GM20000 (cell line): ENCODE measurements around the gene KIF26B.

Source experiments
- DNase-seq: peaks from one replicate; pipeline ENCODE4 v3.0.0; 2012; ENCODE audit warnings: low spot score
- TF ChIP-seq, protein P1 (sequence below): IDR thresholded peaks from 2 replicates; pipeline ENCODE4 v1.5.1; 2012; ENCODE audit warnings: mild to moderate bottlenecking, control low read depth; ENCODE audit errors: extremely low read depth, missing control alignments

The KIF26B gene

DNA sequence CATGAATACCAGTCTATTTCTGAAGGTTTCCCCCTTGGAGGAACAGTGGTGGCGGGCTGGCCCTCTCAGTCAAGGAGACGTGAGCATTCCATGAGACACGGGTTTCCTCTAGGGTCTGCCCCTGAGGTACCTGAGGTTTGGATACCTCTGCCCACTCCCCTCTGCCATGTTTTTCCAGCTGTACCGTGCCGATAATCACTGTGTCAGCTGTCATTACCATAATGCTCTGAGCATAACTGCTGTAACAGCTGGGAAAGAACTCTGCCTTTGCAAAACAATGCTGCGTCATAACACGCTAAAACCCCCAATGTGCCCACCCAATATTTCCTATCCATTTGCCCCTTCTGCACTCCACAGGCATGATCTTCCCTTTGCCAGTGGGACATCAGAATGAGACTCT, 425.1 kb downstream of the KIF26B start:
- DNase-seq, result no peak
- TF ChIP-seq, protein P1, sequence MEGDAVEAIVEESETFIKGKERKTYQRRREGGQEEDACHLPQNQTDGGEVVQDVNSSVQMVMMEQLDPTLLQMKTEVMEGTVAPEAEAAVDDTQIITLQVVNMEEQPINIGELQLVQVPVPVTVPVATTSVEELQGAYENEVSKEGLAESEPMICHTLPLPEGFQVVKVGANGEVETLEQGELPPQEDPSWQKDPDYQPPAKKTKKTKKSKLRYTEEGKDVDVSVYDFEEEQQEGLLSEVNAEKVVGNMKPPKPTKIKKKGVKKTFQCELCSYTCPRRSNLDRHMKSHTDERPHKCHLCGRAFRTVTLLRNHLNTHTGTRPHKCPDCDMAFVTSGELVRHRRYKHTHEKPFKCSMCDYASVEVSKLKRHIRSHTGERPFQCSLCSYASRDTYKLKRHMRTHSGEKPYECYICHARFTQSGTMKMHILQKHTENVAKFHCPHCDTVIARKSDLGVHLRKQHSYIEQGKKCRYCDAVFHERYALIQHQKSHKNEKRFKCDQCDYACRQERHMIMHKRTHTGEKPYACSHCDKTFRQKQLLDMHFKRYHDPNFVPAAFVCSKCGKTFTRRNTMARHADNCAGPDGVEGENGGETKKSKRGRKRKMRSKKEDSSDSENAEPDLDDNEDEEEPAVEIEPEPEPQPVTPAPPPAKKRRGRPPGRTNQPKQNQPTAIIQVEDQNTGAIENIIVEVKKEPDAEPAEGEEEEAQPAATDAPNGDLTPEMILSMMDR, result no peak

DNA sequence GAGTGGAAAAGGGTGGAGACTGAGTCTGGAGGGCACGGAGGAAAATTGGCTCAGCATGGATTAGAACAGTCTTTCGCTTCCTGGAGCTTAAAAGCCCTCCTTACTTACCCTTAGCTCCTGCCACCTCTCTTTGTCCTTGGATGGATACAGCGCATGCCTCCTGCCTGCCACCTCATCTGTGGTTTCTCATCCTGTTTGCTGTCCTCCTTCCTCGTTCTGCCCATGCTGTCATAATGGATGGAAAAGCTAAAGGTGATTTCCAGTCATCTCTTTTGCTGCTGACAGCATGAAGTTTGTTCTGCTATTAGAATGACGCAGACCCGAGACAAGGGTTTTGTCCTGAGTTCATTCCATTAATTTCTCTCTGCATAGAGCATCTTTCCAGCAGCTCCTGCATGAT, 425.9 kb downstream of the KIF26B start:
- TF ChIP-seq, protein P1, result no peak
- DNase-seq, result no peak

DNA sequence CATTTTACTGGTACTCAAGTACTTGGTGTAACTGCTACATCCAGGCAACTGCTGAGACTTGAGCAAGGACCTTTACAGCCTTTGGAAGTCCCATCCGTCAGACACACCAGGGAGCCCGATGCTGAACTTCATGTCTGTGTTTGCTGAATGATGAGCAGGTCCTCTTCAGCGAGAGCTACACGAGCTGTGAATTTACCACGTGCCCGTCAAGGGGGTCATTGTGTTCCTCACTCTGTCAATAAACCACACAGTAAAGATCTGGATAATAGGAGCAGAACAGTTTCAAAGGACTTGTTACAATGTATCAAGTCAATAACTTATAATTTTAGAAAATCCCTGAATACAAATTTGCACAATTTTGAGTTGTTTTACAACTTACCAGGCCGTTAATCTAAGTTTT, 427.2 kb downstream of the KIF26B start:
- DNase-seq, result no peak

DNA sequence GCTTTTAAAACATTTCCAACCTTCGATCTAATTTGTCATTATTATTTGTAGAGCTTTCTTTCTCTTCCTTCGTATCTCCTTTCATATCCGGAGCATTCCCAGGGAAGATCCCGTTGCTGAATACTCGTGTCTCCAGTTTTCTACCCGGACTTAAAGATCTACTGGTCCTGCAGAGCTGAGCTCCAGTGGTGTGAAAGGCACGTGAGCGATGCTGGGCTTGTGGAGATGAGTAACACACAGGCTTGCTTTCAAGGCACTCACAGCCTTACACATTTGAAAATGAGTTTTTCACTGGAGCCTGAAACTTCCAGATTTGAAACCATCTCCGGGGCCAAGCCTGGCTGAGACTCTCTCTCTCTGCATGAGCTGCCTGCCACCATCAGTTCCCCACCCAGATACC, 428.3 kb downstream of the KIF26B start:
- TF ChIP-seq, protein P1, result no peak
- no peak for DNase-seq

More for the DNA sequence above, 427.2 kb downstream of the KIF26B start:
- TF ChIP-seq, protein P1, result no peak

DNA sequence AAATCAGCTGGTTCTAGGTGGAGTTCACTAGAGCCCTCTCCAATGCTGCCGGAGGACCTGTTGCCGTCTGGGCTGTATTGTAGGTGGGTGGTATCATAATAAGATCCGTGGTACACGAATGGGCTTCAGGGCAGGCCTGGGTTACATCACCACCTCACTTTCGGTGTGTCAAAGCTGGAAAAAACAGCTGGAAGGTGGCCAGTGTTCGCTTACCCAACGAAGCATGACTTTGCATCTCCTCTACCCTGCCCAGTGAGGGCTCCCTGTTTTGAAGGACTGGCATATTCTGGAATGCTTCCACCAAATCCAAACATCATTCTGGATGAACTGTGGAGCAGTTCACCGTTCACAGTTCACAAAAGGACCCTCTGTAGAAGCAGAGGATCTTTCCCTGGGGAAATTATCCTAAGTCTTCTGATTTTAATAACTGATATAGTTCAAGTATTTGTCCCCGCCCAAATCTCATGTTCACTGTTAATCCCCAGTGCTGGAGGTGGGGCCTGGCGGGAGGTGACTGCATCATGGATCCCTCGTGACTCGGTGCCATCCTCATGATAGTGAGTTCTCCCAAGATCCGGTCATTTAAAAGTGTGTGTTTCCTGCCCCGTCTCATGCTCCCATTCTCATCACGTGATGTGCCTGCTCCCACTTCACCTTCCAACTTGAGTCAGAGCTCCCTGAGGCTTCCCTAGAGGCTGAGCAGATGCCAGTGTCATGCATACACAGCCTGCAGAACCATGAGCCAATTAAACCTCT, 429.0 kb downstream of the KIF26B start:
- TF ChIP-seq, protein P1, result no peak
- DNase-seq, result no peak

DNA sequence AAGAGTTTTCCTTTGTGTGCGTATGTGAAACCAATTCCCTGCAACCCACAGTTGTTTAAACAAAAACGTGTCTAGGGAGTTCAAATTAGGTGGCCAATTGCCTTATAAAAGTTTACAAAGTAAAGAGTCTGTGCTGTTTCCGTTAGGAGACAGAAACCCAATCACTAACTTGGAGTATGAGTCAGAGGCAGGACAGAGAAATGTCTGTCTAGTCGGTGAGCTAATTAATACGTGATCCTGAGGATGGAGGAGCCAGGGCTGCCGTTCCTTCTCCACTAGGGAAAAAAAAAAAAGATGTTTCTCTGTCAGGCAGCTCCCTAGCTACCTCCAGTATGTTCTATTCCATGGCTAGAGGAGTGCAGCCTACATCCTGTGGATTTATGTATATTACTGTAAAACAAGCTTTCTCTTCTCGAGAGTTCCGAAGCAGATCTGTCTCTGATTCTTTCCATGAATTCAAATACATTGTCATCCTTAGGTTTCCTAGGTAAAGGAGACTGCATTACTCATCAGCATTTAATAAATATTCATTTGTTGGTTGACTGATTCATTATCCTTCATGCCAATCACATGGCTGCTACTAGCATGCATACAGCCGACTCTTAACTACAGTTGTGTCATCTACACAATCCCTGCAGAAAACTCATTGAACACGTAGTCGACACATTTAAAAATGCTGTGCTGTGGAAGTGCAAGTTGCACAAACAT, 430.6 kb downstream of the KIF26B start:
- TF ChIP-seq, protein P1, result no peak
- no peak for DNase-seq

DNA sequence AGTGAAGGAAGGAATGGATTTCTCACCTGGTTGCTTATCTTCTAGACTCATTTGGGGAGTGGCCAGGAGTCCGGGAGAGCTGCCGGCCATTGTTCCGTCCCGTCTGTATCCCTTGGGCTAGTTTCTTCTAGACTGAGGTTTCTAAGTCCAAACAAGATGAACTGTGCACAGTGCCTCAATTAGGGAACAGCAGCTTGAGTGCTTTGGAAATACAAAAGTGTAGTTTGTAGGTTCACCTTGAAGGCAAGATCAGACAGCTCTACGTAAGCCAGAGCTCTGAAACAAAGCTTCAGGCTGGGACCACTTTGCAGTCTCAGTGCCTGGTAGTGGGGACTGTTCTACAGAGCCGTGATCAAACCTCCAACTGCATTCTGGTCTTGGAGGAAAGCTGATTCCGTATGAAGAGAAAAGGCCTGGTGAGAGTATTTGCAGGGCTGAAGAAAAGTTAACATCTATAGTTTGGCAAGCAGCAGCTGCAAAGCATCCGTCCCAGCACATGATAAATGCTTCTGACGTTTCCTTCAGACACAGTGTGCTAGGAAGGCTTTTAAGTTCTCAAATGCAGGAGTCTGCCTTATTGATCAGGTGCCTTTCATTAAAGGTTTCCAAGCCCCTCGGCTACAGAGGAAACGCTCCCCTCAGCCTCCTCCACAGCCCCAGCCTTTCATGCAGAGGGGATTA, 432.8 kb downstream of the KIF26B start:
- TF ChIP-seq, protein P1, result no peak
- DNase-seq, result no peak
